K562 (cell line): Measurements from ENCODE around the gene GALNT18. TPM values are rescaled to one million over a fixed set of nuclear protein-coding genes. Genes with fewer than 3 reads are reported as not detected.

Experiments used
- ATAC-seq: fragments of 200-7000 bp; cut with Tn5 transposase; 3 replicates; pipeline ENCODE4 v1.9.1; 2020; ENCODE audit warnings: moderate library complexity
- BruUV-seq: library from RNA; stranded (reverse); fragments of 400-500 nt; replicated peaks from 2 replicates; lab custom pipeline; 2021; lab: Mats Ljungman, UMichigan
- CTCF ChIA-PET: fragments of 300-600 bp; formaldehyde crosslinking; extraction: SDS; loops from one replicate; lab custom pipeline; 2021; ENCODE audit warnings: low intra/inter-chr PET ratio; lab: Yijun Ruan, JAX
- POLR2A ChIA-PET: fragments of 300-600, 350-650 bp; sonication (Branson Sonifier 250); formaldehyde crosslinking; extraction: SDS; loops from one replicate; lab custom pipeline; 2021; ENCODE audit warnings: antibody characterized with exemption, inconsistent platforms; lab: Yijun Ruan, JAX
- DNase-seq, 4 experiments: peaks; one replicate each; pipeline versions ENCODE4 v3.0.0 to v3.0.0-alpha.2; 2011 to 2018; ENCODE audit warnings: low spot score in 3 of 4, mixed read lengths in 3 of 4; ENCODE audit errors: extremely low read depth in 1 of 4
- FAIRE-seq: peaks from 2 replicates; lab custom pipeline; 2011; peaks lifted over from hg19 to GRCh38; lab: Jason Lieb, UNC
- H2AFZ ChIP-seq: 2 replicates; pipeline ENCODE4 v1.6.0; 2011; ENCODE audit warnings: low read depth, low read length, control low read depth, inconsistent platforms
- H3K27ac ChIP-seq: fragments of 200-600 bp; 3 replicates; pipeline ENCODE4 v1.8.0; 2011; ENCODE audit warnings: low read depth, mild to moderate bottlenecking, control low read depth, inconsistent platforms, low read length, moderate library complexity, mixed read lengths; ENCODE audit errors: extremely low read depth
- H3K27me3 ChIP-seq, 2 experiments: fragments of 300-600 bp in 1 of 2; 2 replicates in 1 of 2; 3 replicates in 1 of 2; pipeline versions ENCODE4 v1.6.0 to v1.8.0; 2011; ENCODE audit warnings: inconsistent platforms in 2 of 2, low read length in 2 of 2, mild to moderate bottlenecking in 1 of 2, mixed read lengths in 1 of 2, moderate library complexity in 1 of 2; ENCODE audit not compliant: control insufficient read depth in 2 of 2, insufficient read depth in 2 of 2
- H3K36me3 ChIP-seq: fragments of 300-600 bp; 3 replicates; pipeline ENCODE4 v1.8.0; 2011; ENCODE audit warnings: mild to moderate bottlenecking, low read length, inconsistent platforms; ENCODE audit not compliant: control insufficient read depth, insufficient read depth
- H3K4me1 ChIP-seq, 2 experiments: fragments of 200-600 bp in 1 of 2; replicated peaks in 1 of 2; 2 replicates in 1 of 2; 3 replicates in 1 of 2; pipeline versions ENCODE4 v1.5.1 to v1.8.0; 2011; ENCODE audit warnings: inconsistent platforms in 2 of 2, low read length in 2 of 2, mild to moderate bottlenecking in 1 of 2, mixed read lengths in 1 of 2, moderate library complexity in 1 of 2; ENCODE audit not compliant: control insufficient read depth in 2 of 2, insufficient read depth in 2 of 2
- H3K4me2 ChIP-seq: 2 replicates; pipeline ENCODE4 v1.6.1; 2011; ENCODE audit warnings: low read length, control low read depth, inconsistent platforms, mixed read lengths; ENCODE audit not compliant: insufficient read depth
- H3K4me3 ChIP-seq: fragments of 200-600 bp; sonication (generic), shearing (Covaris generic); 2 replicates; pipeline ENCODE4 v1.5.1; 2016; ENCODE audit warnings: control low read depth, inconsistent platforms
- H3K79me2 ChIP-seq: fragments of 200-600 bp; 3 replicates; pipeline ENCODE4 v1.8.0; 2011; ENCODE audit warnings: low read length, inconsistent platforms; ENCODE audit not compliant: control insufficient read depth, insufficient read depth
- H3K9ac ChIP-seq, 2 experiments: 2 replicates each; pipeline versions ENCODE4 v1.6.0 to v1.6.1; 2011; ENCODE audit warnings: low read depth in 2 of 2, low read length in 2 of 2, control low read depth in 1 of 2, inconsistent platforms in 1 of 2, mild to moderate bottlenecking in 1 of 2, mixed read lengths in 1 of 2; ENCODE audit not compliant: insufficient read depth in 1 of 2
- H3K9me1 ChIP-seq: one replicate; pipeline ENCODE4 v1.6.0; 2011; ENCODE audit warnings: inconsistent platforms, mild to moderate bottlenecking, low read length, moderate library complexity; ENCODE audit not compliant: control insufficient read depth, insufficient read depth
- H3K9me3 ChIP-seq: replicated peaks from 2 replicates; pipeline ENCODE4 v1.5.1; 2011; ENCODE audit warnings: low read depth, low read length, inconsistent platforms; ENCODE audit not compliant: control insufficient read depth, insufficient read depth
- H4K20me1 ChIP-seq: replicated peaks from 2 replicates; pipeline ENCODE4 v1.6.1; 2011; ENCODE audit warnings: low read length, inconsistent platforms, mixed read lengths; ENCODE audit not compliant: control insufficient read depth, insufficient read depth
- FOSL1 ChIP-seq: fragments of 200-800 bp; sonication (Bioruptor generic); conservative IDR thresholded peaks from 2 replicates; pipeline ENCODE4 v1.6.1; 2016; ENCODE audit warnings: missing genetic modification characterization, missing compliant biosample characterization
- JUND ChIP-seq, 2 experiments: IDR thresholded peaks; 2 replicates in 1 of 2; 3 replicates in 1 of 2; pipeline ENCODE4 v1.6.1; 2011; ENCODE audit warnings: borderline replicate concordance in 2 of 2, low read depth in 2 of 2, low read length in 2 of 2, improper control_type of control experiment in 1 of 2, missing biosample characterization in 1 of 2, missing genetic modification characterization in 1 of 2, missing genetic modification reagents in 1 of 2
- ZNF143 ChIP-seq: sonication (generic); formaldehyde crosslinking; IDR thresholded peaks from 2 replicates; pipeline ENCODE4 v1.9.0; 2022; ENCODE audit warnings: mild to moderate bottlenecking, missing genetic modification reagents
- ZNF778 ChIP-seq: fragments of 450-650 bp; formaldehyde crosslinking; IDR thresholded peaks from 2 replicates; pipeline ENCODE4 v1.4.0; 2020; ENCODE audit warnings: mild to moderate bottlenecking, moderate library complexity
- WGBS: fragments of 100-300 bp; shearing (Covaris generic); methylation state at CpG from one replicate; pipeline ENCODE4 v1.1.6; 2016; ENCODE audit warnings: low coverage, mixed read lengths; ENCODE audit not compliant: insufficient coverage; ENCODE audit errors: missing lambda C conversion rate; 5-methylcytosine and 5-hydroxymethylcytosine counted together
- in situ Hi-C: fragments of 300-500 bp; cut with MboI; formaldehyde crosslinking; loops from 4 replicates; pipeline ENCODE4 v1.15.0; 2018; ENCODE audit warnings: inconsistent platforms, mixed read lengths
- intact Hi-C: fragments of 100-400 bp; cut with micrococcal nuclease; formaldehyde crosslinking; loops from 2 replicates; pipeline ENCODE4 v1.14.2; 2022
- polyA plus RNA-seq, 8 experiments: library from polyadenylated mRNA; depleted of rRNA in 4 of 8; stranded (reverse) in 5 of 8; unstranded in 3 of 8; fragments of >200 nt; fragmentation: Nextera tagmentation in 2 of 8; fragmentation: Illumina TruSeq in 1 of 8; extraction: Ambion mirVana in 2 of 8; extraction: Trizol in 1 of 8; gene quantifications; 2 replicates each; pipeline versions ENCODE4 v1.2.1 to v1.2.3, GENCODE V29; 2011 to 2014; ENCODE audit warnings: inconsistent platforms in 1 of 8, missing spikeins in 1 of 8
- total RNA-seq, 7 experiments: library from RNA; depleted of rRNA in 6 of 7; stranded (reverse); fragments of >200 nt in 6 of 7; fragmentation: Illumina TruSeq in 2 of 7; extraction: Trizol in 2 of 7; gene quantifications; 2 replicates each; pipeline versions ENCODE4 v1.2.1 to v1.2.3, GENCODE V29; 2011 to 2021; ENCODE audit warnings: low replicate concordance in 1 of 7
- TF ChIP-seq, protein P1 (sequence below): fragments of 250-450 bp; sonication (Bioruptor Pico); IDR thresholded peaks from 2 replicates; pipeline ENCODE4 v1.5.0; 2021

GALNT18 gene
- total and polyA plus RNA-seq, 9 of the 15 experiments (the other 6 are each of a cell fraction or from before 2014, with no cell fraction given), result not detected

DNA sequence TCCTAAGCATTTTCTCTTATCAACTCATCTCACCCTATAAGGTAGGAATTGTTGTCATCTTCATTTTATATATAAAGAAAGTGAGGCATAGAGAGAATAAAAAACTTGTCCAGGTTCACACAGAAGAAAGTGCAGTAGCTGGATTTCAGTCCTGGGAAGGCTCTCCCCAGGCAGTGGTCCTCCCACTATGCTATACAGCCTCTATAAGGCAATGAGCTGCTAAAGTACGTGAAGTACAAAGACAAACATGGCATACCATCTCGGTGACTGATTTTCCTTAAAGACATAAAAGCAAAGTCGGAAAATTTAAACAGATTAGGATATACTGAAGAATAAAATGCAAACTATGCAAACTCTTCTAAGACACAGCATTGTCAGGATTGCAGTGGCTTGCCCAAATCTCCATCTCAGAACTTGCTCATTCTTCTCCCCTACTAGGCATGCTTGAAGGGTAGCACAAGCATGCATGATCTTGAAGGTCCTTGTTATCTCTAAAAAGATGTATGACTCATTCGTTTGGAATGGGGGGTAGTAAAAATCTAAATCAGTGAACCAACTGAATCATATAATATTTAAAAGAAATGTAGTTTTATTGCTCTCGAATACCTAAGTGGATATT, 171.0 kb downstream of the GALNT18 start:
- Histone ChIP-seq H3K4me1 (no peaks in the 10 kb centered on the region), H3K27ac (no peak overlapping the region), H3K4me3 (no peak overlapping the region), H3K36me3 (no peaks in the 10 kb centered on the region), H4K20me1 (0 out of 2 replicates have a peak, but pooled peaks cover 6% of the 10 kb centered on the region), H3K9me3 (no peaks in the 10 kb centered on the region), H3K9ac (no peak overlapping the region), H3K9me1 (no peaks in the 10 kb centered on the region), H3K79me2 (no peaks in the 10 kb centered on the region), H2AFZ (no peak overlapping the region), H3K27me3 (peaks cover 0 to 20% of the 10 kb centered on the region in 2 experiments; a peak in 2 of 5 replicates), H3K4me2 (no peak overlapping the region)
- 0 out of 2 replicates have a peak, but pooled peaks have one; percentile 29 for TF ChIP-seq FOSL1 (tag)
- TF ChIP-seq, protein P1, sequence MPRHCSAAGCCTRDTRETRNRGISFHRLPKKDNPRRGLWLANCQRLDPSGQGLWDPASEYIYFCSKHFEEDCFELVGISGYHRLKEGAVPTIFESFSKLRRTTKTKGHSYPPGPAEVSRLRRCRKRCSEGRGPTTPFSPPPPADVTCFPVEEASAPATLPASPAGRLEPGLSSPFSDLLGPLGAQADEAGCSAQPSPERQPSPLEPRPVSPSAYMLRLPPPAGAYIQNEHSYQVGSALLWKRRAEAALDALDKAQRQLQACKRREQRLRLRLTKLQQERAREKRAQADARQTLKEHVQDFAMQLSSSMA (CRISPR knock-in tag), result no peak
- no peak for TF ChIP-seq ZNF143 (CRISPR knock-in tag)
- no peak for TF ChIP-seq ZNF778 (CRISPR knock-in tag)
- TF ChIP-seq JUND (IDR thresholded peaks at IDR 0.05; ENCODE audit: borderline replicate concordance, low read depth, low read length), result peak; percentile 44; the same call in 1 of the 2 replicates
- TF ChIP-seq JUND (tag; IDR thresholded peaks at IDR 0.05; ENCODE audit: borderline replicate concordance, low read depth, low read length), result no peak
- POLR2A ChIA-PET, result no interaction called here
- ATAC-seq (no peak), DNase-seq (no peak), FAIRE-seq (no peak)
- intact Hi-C loops, result no loop called here
- under 1% methylated on average over 5 of the region's 5 CpGs for WGBS
- no TSS peak for BruUV-seq
- CTCF ChIA-PET, result no interaction called here
- in situ Hi-C loops, result no loop called here
